Kidney epithelial cell (primary cell): ENCODE measurements around the gene CES3. TPM values are rescaled to one million over a fixed set of nuclear protein-coding genes. Genes with fewer than 3 reads are reported as not detected.

ENCODE experiments used
- DNase-seq: peaks from one replicate; pipeline ENCODE4 v3.0.0-alpha.2; 2010; ENCODE audit warnings: low read depth
- H3K27me3 ChIP-seq: 2 replicates; pipeline ENCODE4 v1.6.0; 2011; ENCODE audit warnings: low read length; ENCODE audit not compliant: control insufficient read depth, insufficient read depth
- H3K36me3 ChIP-seq: 2 replicates; pipeline ENCODE4 v1.5.1; 2011; ENCODE audit warnings: low read length; ENCODE audit not compliant: control insufficient read depth, insufficient read depth
- H3K4me3 ChIP-seq: 2 replicates; pipeline ENCODE4 v1.5.1; 2011; ENCODE audit warnings: low read depth, mild to moderate bottlenecking, control low read depth, low read length
- CTCF ChIP-seq: IDR thresholded peaks from 2 replicates; pipeline ENCODE4 v1.5.1; 2011; ENCODE audit warnings: mild to moderate bottlenecking, moderate library complexity, low read length, control low read depth, inconsistent platforms; ENCODE audit not compliant: insufficient read depth, poor library complexity, severe bottlenecking
- total RNA-seq: library from RNA; depleted of rRNA; stranded (reverse); fragments of >200 nt; gene quantifications from 2 replicates; pipeline ENCODE4 v1.2.3, GENCODE V29; 2015

CES3 gene
- total RNA-seq, 1 donor from 2014 or later = not detected

GRCh38 chr16:66949472-66949871 lies 11.6 kb upstream of the CES3 start:
- DNase-seq = no peak
- TF ChIP-seq CTCF = no peak
- no peaks in the 10 kb centered on the region for H3K36me3 ChIP-seq
- H3K27me3 ChIP-seq = peaks cover 17% of the 10 kb centered on the region
- no peak overlapping the region for H3K4me3 ChIP-seq

- H3K27me3 ChIP-seq = peaks cover 17% of the 10 kb centered on the region
- no peaks in the 10 kb centered on the region for H3K36me3 ChIP-seq
- no peak for TF ChIP-seq CTCF
- no peak overlapping the region for H3K4me3 ChIP-seq
- no peak for DNase-seq
Measured at GRCh38 chr16:66950437-66950836, 10.6 kb upstream of the CES3 start.

GRCh38 chr16:66950971-66951790 lies 9.9 kb upstream of the CES3 start:
- no peak overlapping the region for H3K4me3 ChIP-seq
- H3K27me3 ChIP-seq = peaks cover 17% of the 10 kb centered on the region
- H3K36me3 ChIP-seq = no peaks in the 10 kb centered on the region
- DNase-seq = no peak
- TF ChIP-seq CTCF = no peak

GRCh38 chr16:66952430-66953110 lies 8.5 kb upstream of the CES3 start:
- H3K36me3 ChIP-seq = no peaks in the 10 kb centered on the region
- peaks cover 17% of the 10 kb centered on the region for H3K27me3 ChIP-seq
- no peak for DNase-seq
- no peak for TF ChIP-seq CTCF
- no peak overlapping the region for H3K4me3 ChIP-seq

GRCh38 chr16:66953462-66954096 lies 7.5 kb upstream of the CES3 start:
- Histone ChIP-seq H3K36me3 (no peaks in the 10 kb centered on the region), H3K27me3 (peaks cover 13% of the 10 kb centered on the region), H3K4me3 (no peak overlapping the region)
- DNase-seq = no peak
- TF ChIP-seq CTCF = no peak
